ENCODE data around the gene GMPPB. TPM values are rescaled to one million over a fixed set of nuclear protein-coding genes. Genes with fewer than 3 reads are reported as not detected.

GMPPB gene
- polyA plus RNA-seq, 2 donors: 17.7 to 32.1 TPM

DNA sequence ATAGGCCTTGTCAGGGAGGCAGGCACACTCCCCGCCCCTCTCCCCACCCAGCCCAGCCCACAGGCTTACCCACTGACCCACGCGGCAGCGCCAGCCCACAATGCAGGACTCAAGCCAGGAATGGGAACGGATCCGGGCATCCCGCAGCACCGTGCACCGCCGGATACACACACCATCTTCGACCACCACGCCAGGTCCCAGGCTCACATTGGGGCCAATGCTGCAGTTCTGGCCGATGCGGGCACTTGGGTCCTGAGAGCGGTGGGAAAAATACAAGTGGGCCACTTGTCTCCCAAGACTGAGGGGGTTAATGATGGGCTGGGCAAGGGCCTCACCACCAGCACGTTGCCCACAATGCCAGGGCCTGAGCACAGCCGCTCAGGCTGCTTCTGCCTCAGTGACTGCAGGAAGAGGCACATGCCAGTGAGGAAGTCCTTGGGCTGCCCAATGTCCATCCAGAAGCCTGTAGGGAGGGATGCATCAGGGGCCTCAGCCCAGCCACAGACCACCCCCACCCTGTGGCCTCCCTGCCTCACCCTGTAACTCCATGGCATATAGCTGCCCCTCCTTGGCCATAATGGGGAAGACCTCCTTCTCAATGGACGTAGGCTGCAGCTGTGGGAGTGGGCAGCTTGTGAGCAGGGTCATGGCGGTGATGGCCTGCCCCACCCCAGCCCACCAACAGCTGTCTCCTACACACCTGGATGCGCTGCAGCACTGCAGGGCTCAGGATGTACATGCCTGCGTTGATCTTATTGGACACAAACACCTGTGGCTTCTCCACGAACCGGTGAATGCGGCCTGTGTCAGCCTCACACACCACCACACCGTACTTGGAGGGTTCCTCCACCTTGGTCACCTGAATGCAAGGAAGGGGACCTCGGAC lies 1.6 kb downstream of the GMPPB start:
- Histone ChIP-seq H3K27me3 (ENCODE audit: control insufficient read depth in 1 of 2, insufficient read depth in 2 of 2, low read length in 2 of 2) (no peaks in the 10 kb centered on the region), H3K9me3 (ENCODE audit: control insufficient read depth in 2 of 2, insufficient read depth in 1 of 2, low read depth in 1 of 2, low read length in 1 of 2) (no peaks in the 10 kb centered on the region), H3K4me1 (ENCODE audit: control insufficient read depth in 2 of 2, insufficient read depth in 2 of 2, low read length in 1 of 2) (peaks cover 7 to 31% of the 10 kb centered on the region in 2 donors), H3K36me3 (ENCODE audit: control insufficient read depth in 2 of 2, insufficient read depth in 2 of 2, low read length in 1 of 2) (peaks cover 5 to 30% of the 10 kb centered on the region in 2 donors), H3K27ac (ENCODE audit: low read depth in 2 of 2, low read length in 1 of 2) (peak overlapping the region in 1 of 2 donors; percentile 98), H3K4me3 (ENCODE audit: low read depth in 1 of 2, low read length in 2 of 2) (peak overlapping the region in 1 of 2 donors; percentile 93)
- 77 to 83% methylated on average over 26 of the region's 26 CpGs for WGBS, 2 donors

DNA sequence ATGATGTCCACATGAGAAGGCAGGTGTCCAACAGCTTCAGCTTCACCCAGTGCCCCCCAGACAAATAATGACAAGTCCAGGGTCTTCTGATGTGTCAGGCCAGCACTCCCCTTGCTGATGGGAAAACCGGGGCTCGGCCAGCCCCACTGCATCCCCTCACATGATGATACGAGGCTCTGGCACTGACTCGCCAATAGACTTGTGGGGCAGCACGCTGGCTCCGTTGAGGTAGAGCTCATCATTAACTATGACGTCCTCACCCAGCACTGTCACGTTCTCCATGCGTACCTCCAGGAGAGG lies 2.2 kb downstream of the GMPPB start:
- no peaks in the 10 kb centered on the region for H3K27me3 ChIP-seq (ENCODE audit: control insufficient read depth in 1 of 2, insufficient read depth in 2 of 2, low read length in 2 of 2)
- H3K4me1 ChIP-seq (ENCODE audit: control insufficient read depth in 2 of 2, insufficient read depth in 2 of 2, low read length in 1 of 2): peaks cover 7 to 31% of the 10 kb centered on the region in 2 donors
- no peaks in the 10 kb centered on the region for H3K9me3 ChIP-seq (ENCODE audit: control insufficient read depth in 2 of 2, insufficient read depth in 1 of 2, low read depth in 1 of 2, low read length in 1 of 2)
- 62 to 77% methylated on average over 9 of the region's 9 CpGs for WGBS, 2 donors
- H3K4me3 ChIP-seq (ENCODE audit: low read depth in 1 of 2, low read length in 2 of 2): no peak overlapping the region
- H3K27ac ChIP-seq (ENCODE audit: low read depth in 2 of 2, low read length in 1 of 2): no peak overlapping the region
- peaks cover 4 to 26% of the 10 kb centered on the region in 2 donors for H3K36me3 ChIP-seq (ENCODE audit: control insufficient read depth in 2 of 2, insufficient read depth in 2 of 2, low read length in 1 of 2)

DNA sequence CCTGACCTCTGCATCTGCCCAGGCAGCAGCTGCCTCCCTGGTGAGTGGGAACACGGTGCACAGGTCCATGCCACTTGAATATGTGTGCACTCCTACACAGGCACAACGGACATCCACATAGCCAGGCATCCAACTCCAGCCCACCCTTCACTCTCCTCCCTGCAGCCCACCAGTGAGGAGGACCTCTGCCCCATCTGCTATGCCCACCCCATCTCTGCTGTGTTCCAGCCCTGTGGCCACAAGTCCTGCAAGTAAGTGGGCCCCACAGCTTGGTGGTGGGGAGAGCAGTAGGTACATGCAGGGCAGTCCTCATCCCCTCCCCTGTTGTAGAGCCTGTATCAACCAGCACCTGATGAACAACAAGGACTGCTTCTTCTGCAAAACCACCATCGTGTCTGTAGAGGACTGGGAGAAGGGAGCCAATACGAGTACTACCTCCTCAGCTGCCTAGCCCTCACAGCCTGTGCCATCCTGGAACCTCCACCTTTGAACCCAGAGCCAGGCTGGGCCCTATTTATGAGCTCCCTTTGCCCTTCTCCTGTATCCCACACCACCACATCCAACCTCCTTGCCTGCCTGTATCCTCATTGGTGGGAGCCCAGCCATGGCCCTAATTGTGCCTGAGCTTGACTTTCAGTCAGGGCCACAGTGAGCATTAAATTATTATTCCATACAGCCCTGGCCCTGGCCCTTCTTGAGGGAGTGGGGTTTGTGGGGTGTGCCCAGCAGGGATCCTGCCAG lies 2.7 kb downstream of the GMPPB start:
- Histone ChIP-seq H3K27me3 (ENCODE audit: control insufficient read depth in 1 of 2, insufficient read depth in 2 of 2, low read length in 2 of 2) (no peaks in the 10 kb centered on the region), H3K36me3 (ENCODE audit: control insufficient read depth in 2 of 2, insufficient read depth in 2 of 2, low read length in 1 of 2) (peaks cover 4 to 29% of the 10 kb centered on the region in 2 donors), H3K4me1 (ENCODE audit: control insufficient read depth in 2 of 2, insufficient read depth in 2 of 2, low read length in 1 of 2) (peaks cover 7 to 31% of the 10 kb centered on the region in 2 donors), H3K4me3 (ENCODE audit: low read depth in 1 of 2, low read length in 2 of 2) (no peak overlapping the region), H3K27ac (ENCODE audit: low read depth in 2 of 2, low read length in 1 of 2) (no peak overlapping the region), H3K9me3 (ENCODE audit: control insufficient read depth in 2 of 2, insufficient read depth in 1 of 2, low read depth in 1 of 2, low read length in 1 of 2) (no peaks in the 10 kb centered on the region)
- WGBS, 2 donors: 63 to 66% methylated on average over 4 of the region's 4 CpGs

DNA sequence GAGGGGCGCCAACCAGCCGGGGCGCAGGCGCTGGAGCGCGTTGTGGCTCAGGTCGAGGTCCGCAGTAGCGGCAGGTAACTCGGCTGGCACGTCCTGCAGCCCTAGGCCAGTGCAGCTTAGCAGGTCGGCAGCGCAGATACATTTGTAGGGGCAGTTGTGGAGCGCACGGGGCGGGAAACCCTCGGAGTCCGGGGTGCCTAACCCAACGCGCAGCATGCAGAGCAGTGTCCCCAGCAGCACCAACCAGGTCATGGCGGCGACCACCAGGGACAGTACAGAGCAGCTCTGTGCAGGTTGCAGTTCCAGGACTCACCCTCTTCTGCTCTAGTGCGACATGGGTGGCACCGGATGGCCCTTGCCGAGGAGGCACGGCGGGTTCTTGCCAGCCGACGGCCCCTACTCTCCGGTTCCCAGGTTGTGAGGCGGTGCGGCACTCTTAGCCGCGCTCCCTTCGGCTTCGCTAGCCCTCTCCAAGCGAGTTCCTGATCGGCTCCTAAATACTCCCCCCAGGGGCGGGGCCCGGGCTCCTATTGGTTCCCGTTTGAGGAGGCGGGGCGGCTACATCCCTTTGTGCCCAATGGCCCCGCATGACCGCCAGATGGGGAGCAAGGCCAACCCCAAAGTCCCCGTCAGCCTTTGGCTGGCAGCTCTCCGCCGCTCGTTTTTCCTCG lies 4.4 kb downstream of the GMPPB start, which contains the start of gene AMIGO3:
Gene AMIGO3 (minus strand): TSS at position 471 of the 671 bp plus-strand sequence. CDS start 219 bp downstream, at position 252.
- peaks cover 4 to 40% of the 10 kb centered on the region in 2 donors for H3K36me3 ChIP-seq (ENCODE audit: control insufficient read depth in 2 of 2, insufficient read depth in 2 of 2, low read length in 1 of 2)
- H3K27ac ChIP-seq (ENCODE audit: low read depth in 2 of 2, low read length in 1 of 2): peak within 1 kb of the TSS; percentile 44 to 80
- no peaks in the 10 kb centered on the region for H3K27me3 ChIP-seq (ENCODE audit: control insufficient read depth in 1 of 2, insufficient read depth in 2 of 2, low read length in 2 of 2)
- peak within 1 kb of the TSS; percentile 31 to 44 for H3K4me3 ChIP-seq (ENCODE audit: low read depth in 1 of 2, low read length in 2 of 2)
- H3K4me1 ChIP-seq (ENCODE audit: control insufficient read depth in 2 of 2, insufficient read depth in 2 of 2, low read length in 1 of 2): peaks cover 7 to 26% of the 10 kb centered on the region in 2 donors
- WGBS, 2 donors: 0 to 1% methylated on average over 50 of the region's 50 CpGs
- no peaks in the 10 kb centered on the region for H3K9me3 ChIP-seq (ENCODE audit: control insufficient read depth in 2 of 2, insufficient read depth in 1 of 2, low read depth in 1 of 2, low read length in 1 of 2)

DNA sequence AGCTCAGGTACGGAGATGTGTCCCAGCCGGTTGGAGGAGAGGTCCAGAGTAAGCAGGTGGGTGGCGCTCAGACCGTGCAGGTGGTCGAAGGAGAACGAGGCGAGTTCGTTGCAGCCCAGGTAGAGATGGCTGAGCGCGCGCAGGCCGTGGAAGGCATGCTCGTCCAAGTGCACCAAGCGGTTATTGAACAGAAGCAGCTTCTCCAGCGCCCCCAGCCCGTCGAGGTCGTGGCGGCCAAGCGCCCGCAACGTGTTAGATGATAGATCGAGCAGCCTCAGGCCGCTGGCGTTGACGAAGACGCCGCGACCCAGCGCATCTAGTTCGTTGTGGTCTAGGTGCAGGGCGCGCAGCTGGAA lies 4.9 kb downstream of the GMPPB start:
- Histone ChIP-seq H3K27ac (ENCODE audit: low read depth in 2 of 2, low read length in 1 of 2) (no peak overlapping the region), H3K36me3 (ENCODE audit: control insufficient read depth in 2 of 2, insufficient read depth in 2 of 2, low read length in 1 of 2) (peaks cover 4 to 45% of the 10 kb centered on the region in 2 donors), H3K9me3 (ENCODE audit: control insufficient read depth in 2 of 2, insufficient read depth in 1 of 2, low read depth in 1 of 2, low read length in 1 of 2) (no peaks in the 10 kb centered on the region), H3K27me3 (ENCODE audit: control insufficient read depth in 1 of 2, insufficient read depth in 2 of 2, low read length in 2 of 2) (no peaks in the 10 kb centered on the region), H3K4me3 (ENCODE audit: low read depth in 1 of 2, low read length in 2 of 2) (peak overlapping the region; percentile 31 to 44), H3K4me1 (ENCODE audit: control insufficient read depth in 2 of 2, insufficient read depth in 2 of 2, low read length in 1 of 2) (peaks cover 7 to 26% of the 10 kb centered on the region in 2 donors)
- 6 to 9% methylated on average over 33 of the region's 33 CpGs for WGBS, 2 donors

DNA sequence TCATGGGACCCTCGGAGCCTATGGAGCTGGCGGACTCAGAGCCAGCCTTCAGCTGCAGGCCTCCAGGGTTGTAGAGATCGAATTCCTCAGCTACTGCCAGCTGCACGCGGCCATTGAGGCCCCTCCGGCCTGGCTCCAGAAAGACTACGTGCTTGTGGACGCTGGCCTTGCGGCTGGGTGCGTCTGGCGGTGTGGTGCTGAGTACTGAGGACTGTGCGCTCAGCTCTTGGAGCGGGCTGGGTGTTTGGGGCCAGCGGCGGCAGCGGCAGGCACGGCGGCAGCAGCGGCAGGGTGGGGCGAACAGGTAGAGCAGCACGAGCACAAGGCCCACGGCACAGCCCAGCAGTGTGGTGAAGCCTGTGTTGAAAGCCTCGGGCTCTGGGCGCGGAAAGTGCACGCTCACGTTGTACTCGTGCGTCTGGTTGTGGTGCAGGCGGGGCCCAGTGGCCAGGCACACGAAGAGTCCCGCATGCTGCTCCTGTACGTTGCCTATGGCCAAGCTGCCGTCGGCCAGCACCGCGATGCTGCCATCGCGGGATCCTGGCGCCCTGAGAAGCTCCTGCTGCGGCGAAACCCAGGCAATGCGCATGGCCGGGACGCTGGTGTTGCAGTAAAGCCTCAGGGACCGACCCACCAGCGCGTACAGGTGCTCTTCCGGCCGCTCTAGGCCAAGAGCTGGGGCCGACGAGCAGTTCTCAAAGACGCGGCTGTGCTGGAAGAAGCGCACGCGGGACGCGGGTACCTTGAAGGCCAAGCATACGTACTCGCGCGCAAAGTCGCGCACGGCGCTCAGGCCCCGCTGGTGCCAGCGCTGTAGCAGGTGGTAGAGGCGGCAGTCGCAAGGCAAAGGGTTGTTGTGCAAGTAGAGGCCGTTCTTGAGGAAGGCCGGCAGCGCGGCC lies 5.5 kb downstream of the GMPPB start:
- no peaks in the 10 kb centered on the region for H3K9me3 ChIP-seq (ENCODE audit: control insufficient read depth in 2 of 2, insufficient read depth in 1 of 2, low read depth in 1 of 2, low read length in 1 of 2)
- WGBS, 2 donors: 52 to 54% methylated on average over 73 to 75 of the region's 75 CpGs
- no peaks in the 10 kb centered on the region for H3K27me3 ChIP-seq (ENCODE audit: control insufficient read depth in 1 of 2, insufficient read depth in 2 of 2, low read length in 2 of 2)
- H3K4me3 ChIP-seq (ENCODE audit: low read depth in 1 of 2, low read length in 2 of 2): peak overlapping the region in 1 of 2 donors; percentile 44
- H3K4me1 ChIP-seq (ENCODE audit: control insufficient read depth in 2 of 2, insufficient read depth in 2 of 2, low read length in 1 of 2): peaks cover 7 to 26% of the 10 kb centered on the region in 2 donors
- peak overlapping the region in 1 of 2 donors; percentile 2 for H3K27ac ChIP-seq (ENCODE audit: low read depth in 2 of 2, low read length in 1 of 2)
- peaks cover 4 to 46% of the 10 kb centered on the region in 2 donors for H3K36me3 ChIP-seq (ENCODE audit: control insufficient read depth in 2 of 2, insufficient read depth in 2 of 2, low read length in 1 of 2)

DNA sequence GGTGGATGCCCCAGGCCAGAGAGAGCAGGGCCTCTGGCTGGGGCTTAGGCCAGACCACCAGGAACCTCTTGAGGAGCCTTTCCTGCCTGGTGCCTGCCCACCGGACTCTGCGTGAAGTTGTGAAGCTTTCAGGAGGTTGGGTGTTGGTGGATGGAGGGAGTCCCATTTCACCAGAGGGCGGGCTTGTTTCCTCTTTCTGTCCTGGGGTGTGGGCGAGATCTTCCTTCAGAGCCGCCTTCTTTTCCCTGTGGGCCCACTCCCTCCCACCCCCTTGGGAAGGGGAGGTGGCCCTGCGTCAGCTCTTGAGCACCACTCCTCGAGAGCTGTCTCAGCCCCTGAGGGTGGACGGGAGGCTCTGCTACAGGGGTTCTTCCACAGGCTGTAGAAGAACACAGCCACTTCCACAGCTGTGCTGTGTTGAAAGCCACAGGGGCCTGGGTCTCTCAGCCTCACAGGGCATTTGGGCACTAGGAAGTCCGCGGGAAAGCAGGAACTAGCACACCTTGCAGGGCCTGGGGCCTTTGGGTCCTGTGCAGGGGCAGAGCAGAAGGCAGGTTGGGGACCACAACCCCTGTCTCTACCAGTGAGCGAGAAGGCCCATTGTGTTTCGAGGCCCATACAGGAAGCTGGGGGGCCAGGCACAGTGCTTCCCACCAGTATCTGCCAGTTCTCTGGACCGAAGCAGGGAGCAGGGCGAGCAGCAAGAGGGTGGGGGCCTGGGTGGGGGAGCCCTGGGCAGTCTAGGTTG lies 6.4 kb downstream of the GMPPB start:
- Histone ChIP-seq H3K36me3 (ENCODE audit: control insufficient read depth in 2 of 2, insufficient read depth in 2 of 2, low read length in 1 of 2) (peaks cover 4 to 41% of the 10 kb centered on the region in 2 donors), H3K9me3 (ENCODE audit: control insufficient read depth in 2 of 2, insufficient read depth in 1 of 2, low read depth in 1 of 2, low read length in 1 of 2) (no peaks in the 10 kb centered on the region), H3K4me1 (ENCODE audit: control insufficient read depth in 2 of 2, insufficient read depth in 2 of 2, low read length in 1 of 2) (peaks cover 7 to 18% of the 10 kb centered on the region in 2 donors), H3K4me3 (ENCODE audit: low read depth in 1 of 2, low read length in 2 of 2) (no peak overlapping the region), H3K27me3 (ENCODE audit: control insufficient read depth in 1 of 2, insufficient read depth in 2 of 2, low read length in 2 of 2) (no peaks in the 10 kb centered on the region), H3K27ac (ENCODE audit: low read depth in 2 of 2, low read length in 1 of 2) (no peak overlapping the region)
- 90 to 92% methylated on average over 14 of the region's 14 CpGs for WGBS, 2 donors

DNA sequence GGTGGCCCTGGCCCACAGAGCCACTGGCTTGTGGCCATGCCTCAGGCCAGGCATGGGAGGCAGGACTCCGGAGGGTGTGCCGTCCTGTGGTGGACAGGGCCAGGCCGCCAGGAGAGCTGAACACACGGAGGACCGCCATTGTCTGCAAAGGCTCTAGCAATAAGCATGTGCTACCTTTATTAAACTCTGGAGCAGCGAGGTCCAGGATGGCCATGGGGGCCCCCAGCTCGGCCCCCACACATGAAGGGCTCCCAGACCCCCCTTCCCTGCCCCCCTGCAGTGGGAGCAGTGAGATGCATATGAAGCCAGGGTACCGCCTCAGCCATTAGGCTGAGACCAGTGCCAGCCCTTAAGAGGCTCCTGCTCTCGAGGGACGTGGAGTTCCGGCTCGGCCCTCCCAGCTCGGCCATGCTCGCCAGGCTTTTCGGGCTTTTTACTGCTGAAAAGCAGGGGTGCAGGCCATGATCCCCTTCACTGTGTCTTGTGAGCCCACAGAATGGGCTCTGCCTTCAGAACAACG lies 7.0 kb downstream of the GMPPB start:
- H3K27me3 ChIP-seq (ENCODE audit: control insufficient read depth in 1 of 2, insufficient read depth in 2 of 2, low read length in 2 of 2): no peaks in the 10 kb centered on the region
- 92 to 94% methylated on average over 16 of the region's 16 CpGs for WGBS, 2 donors
- H3K27ac ChIP-seq (ENCODE audit: low read depth in 2 of 2, low read length in 1 of 2): no peak overlapping the region
- H3K4me1 ChIP-seq (ENCODE audit: control insufficient read depth in 2 of 2, insufficient read depth in 2 of 2, low read length in 1 of 2): peaks cover 7 to 16% of the 10 kb centered on the region in 2 donors
- H3K4me3 ChIP-seq (ENCODE audit: low read depth in 1 of 2, low read length in 2 of 2): no peak overlapping the region
- H3K9me3 ChIP-seq (ENCODE audit: control insufficient read depth in 2 of 2, insufficient read depth in 1 of 2, low read depth in 1 of 2, low read length in 1 of 2): no peaks in the 10 kb centered on the region
- H3K36me3 ChIP-seq (ENCODE audit: control insufficient read depth in 2 of 2, insufficient read depth in 2 of 2, low read length in 1 of 2): peaks cover 4 to 39% of the 10 kb centered on the region in 2 donors
